ENCODE data around the gene EFHC2.

Gene EFHC2

GRCh38 chrX:44173219-44173618 is 170.3 kb downstream of the EFHC2 start:
- Histone ChIP-seq H3K4ac (ENCODE audit: low read length) (no peak overlapping the region), H2AK5ac (ENCODE audit: low read depth, low read length) (no peak overlapping the region), H3K79me1 (ENCODE audit: low read depth, low read length) (no peaks in the 10 kb centered on the region), H2BK15ac (ENCODE audit: low read length) (no peak overlapping the region), H2AFZ (ENCODE audit: low read length) (no peak overlapping the region), H3K4me1 (ENCODE audit: control insufficient read depth in 2 of 2, insufficient read depth in 1 of 2, low read depth in 1 of 2, low read length in 2 of 2) (peaks cover 0 to 6% of the 10 kb centered on the region in 2 donors), H4K8ac (ENCODE audit: low read depth, low read length) (no peak overlapping the region), H3K4me2 (ENCODE audit: insufficient read depth, low read length, poor library complexity, severe bottlenecking) (no peak overlapping the region), H3K4me3 (ENCODE audit: low read length in 2 of 2) (no peak overlapping the region), H2BK5ac (ENCODE audit: low read length) (no peak overlapping the region), H2BK12ac (ENCODE audit: low read length) (no peak overlapping the region), H3K36me3 (replicated peaks in 1 of 2; ENCODE audit: control insufficient read depth in 2 of 2, insufficient read depth in 2 of 2, low read length in 2 of 2) (no peaks in the 10 kb centered on the region), H3K23ac (ENCODE audit: low read depth, low read length, poor library complexity) (no peak overlapping the region), H4K91ac (ENCODE audit: low read depth, low read length, poor library complexity) (no peak overlapping the region), H3K9ac (ENCODE audit: low read depth, low read length, poor library complexity) (no peak overlapping the region), H3K27me3 (ENCODE audit: control insufficient read depth in 3 of 3, insufficient read depth in 3 of 3, low read depth in 1 of 3, low read length in 3 of 3) (no peaks in the 10 kb centered on the region), H2BK120ac (ENCODE audit: low read depth, low read length) (no peak overlapping the region), H3K9me3 (replicated peaks in 1 of 2; ENCODE audit: control insufficient read depth in 2 of 2, insufficient read depth in 1 of 2, low read depth in 1 of 2, low read length in 2 of 2) (no peaks in the 10 kb centered on the region), H3K18ac (ENCODE audit: low read length) (no peak overlapping the region), H3K14ac (ENCODE audit: low read length) (no peak overlapping the region), H3K27ac (replicated peaks; ENCODE audit: low read length) (no peak overlapping the region)
- no peak for DNase-seq (ENCODE audit: low spot score)
- WGBS, 2 donors (ENCODE audit: extremely low coverage in 2 of 2, insufficient read length in 2 of 2, insufficient replicate concordance in 1 of 2), result no CpG with 5 or more reads among the region's 3 CpGs

DNA sequence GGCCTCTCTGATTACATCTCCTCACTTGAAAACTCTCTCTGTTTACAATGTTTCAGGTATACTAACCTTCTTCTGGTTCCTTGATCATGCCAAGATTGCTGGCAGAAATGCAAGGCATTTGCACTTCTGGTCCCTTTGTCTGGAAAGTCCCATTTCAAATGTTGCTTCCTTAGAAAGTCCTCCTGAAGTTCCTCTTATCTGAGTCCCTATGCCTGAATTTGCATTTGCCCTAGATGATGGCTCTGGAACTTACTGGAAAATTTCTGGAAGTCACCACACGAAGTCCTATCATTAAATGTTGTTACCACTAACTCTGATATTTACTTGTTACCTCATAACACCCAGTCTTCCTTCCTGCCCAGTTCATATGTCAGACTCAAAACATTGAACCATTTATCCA is 176.4 kb downstream of the EFHC2 start:
- Histone ChIP-seq H3K9ac (ENCODE audit: low read depth, low read length, poor library complexity) (no peak overlapping the region), H2BK5ac (ENCODE audit: low read length) (no peak overlapping the region), H3K9me3 (replicated peaks in 1 of 2; ENCODE audit: control insufficient read depth in 2 of 2, insufficient read depth in 1 of 2, low read depth in 1 of 2, low read length in 2 of 2) (no peaks in the 10 kb centered on the region), H4K8ac (ENCODE audit: low read depth, low read length) (no peak overlapping the region), H3K27me3 (ENCODE audit: control insufficient read depth in 3 of 3, insufficient read depth in 3 of 3, low read depth in 1 of 3, low read length in 3 of 3) (no peaks in the 10 kb centered on the region), H3K4ac (ENCODE audit: low read length) (no peak overlapping the region), H2BK12ac (ENCODE audit: low read length) (no peak overlapping the region), H3K4me3 (ENCODE audit: low read length in 2 of 2) (no peak overlapping the region), H3K79me1 (ENCODE audit: low read depth, low read length) (no peaks in the 10 kb centered on the region), H2BK15ac (ENCODE audit: low read length) (no peak overlapping the region), H3K27ac (replicated peaks; ENCODE audit: low read length) (no peak overlapping the region), H2AK5ac (ENCODE audit: low read depth, low read length) (no peak overlapping the region), H3K23ac (ENCODE audit: low read depth, low read length, poor library complexity) (no peak overlapping the region), H4K91ac (ENCODE audit: low read depth, low read length, poor library complexity) (no peak overlapping the region), H3K14ac (ENCODE audit: low read length) (no peak overlapping the region), H3K18ac (ENCODE audit: low read length) (no peak overlapping the region), H2AFZ (ENCODE audit: low read length) (no peak overlapping the region), H3K36me3 (replicated peaks in 1 of 2; ENCODE audit: control insufficient read depth in 2 of 2, insufficient read depth in 2 of 2, low read length in 2 of 2) (no peaks in the 10 kb centered on the region), H3K4me1 (ENCODE audit: control insufficient read depth in 2 of 2, insufficient read depth in 1 of 2, low read depth in 1 of 2, low read length in 2 of 2) (peaks cover 0 to 5% of the 10 kb centered on the region in 2 donors), H3K4me2 (ENCODE audit: insufficient read depth, low read length, poor library complexity, severe bottlenecking) (no peak overlapping the region), H2BK120ac (ENCODE audit: low read depth, low read length) (no peak overlapping the region)
- WGBS, 2 donors (ENCODE audit: extremely low coverage in 2 of 2, insufficient read length in 2 of 2, insufficient replicate concordance in 1 of 2), result no CpG with 5 or more reads among the region's 1 CpG
- no peak for DNase-seq (ENCODE audit: low spot score)

DNA sequence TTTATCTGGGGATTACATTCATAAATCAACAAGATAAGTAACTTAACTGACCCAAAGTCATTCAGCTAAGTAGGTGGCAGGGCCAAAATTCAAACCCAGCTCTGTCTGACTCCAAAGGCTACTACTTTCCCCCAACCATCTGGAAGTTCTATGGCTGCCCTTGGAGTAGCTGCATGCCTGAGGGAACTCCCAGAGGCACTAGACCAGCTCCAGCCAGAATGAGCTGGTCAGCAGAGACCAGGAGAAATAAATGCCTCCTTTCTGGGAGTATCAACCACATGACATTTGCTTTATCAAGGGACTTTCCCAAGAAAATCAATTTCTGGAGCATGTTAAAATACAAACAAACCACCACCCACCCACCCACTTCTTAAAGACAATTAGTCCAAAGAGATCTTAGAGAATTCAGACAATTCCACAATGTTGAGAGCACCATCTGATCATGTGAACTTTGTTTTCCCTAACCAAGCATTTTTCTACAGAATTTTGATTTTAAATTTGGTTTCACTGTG is 180.5 kb downstream of the EFHC2 start:
- H3K9ac ChIP-seq (ENCODE audit: low read depth, low read length, poor library complexity), result no peak overlapping the region
- H2BK12ac ChIP-seq (ENCODE audit: low read length), result no peak overlapping the region
- no peak overlapping the region for H3K4me2 ChIP-seq (ENCODE audit: insufficient read depth, low read length, poor library complexity, severe bottlenecking)
- peak overlapping the region; percentile 46 for H2AFZ ChIP-seq (ENCODE audit: low read length)
- no peaks in the 10 kb centered on the region for H3K79me1 ChIP-seq (ENCODE audit: low read depth, low read length)
- no peaks in the 10 kb centered on the region for H3K9me3 ChIP-seq (replicated peaks in 1 of 2; ENCODE audit: control insufficient read depth in 2 of 2, insufficient read depth in 1 of 2, low read depth in 1 of 2, low read length in 2 of 2)
- no peaks in the 10 kb centered on the region for H3K36me3 ChIP-seq (replicated peaks in 1 of 2; ENCODE audit: control insufficient read depth in 2 of 2, insufficient read depth in 2 of 2, low read length in 2 of 2)
- H2BK15ac ChIP-seq (ENCODE audit: low read length), result no peak overlapping the region
- H3K4me3 ChIP-seq (ENCODE audit: low read length in 2 of 2), result no peak overlapping the region
- no peak overlapping the region for H3K23ac ChIP-seq (ENCODE audit: low read depth, low read length, poor library complexity)
- no peak overlapping the region for H3K14ac ChIP-seq (ENCODE audit: low read length)
- H3K27ac ChIP-seq (replicated peaks; ENCODE audit: low read length), result no peak overlapping the region
- H4K91ac ChIP-seq (ENCODE audit: low read depth, low read length, poor library complexity), result no peak overlapping the region
- no peak overlapping the region for H2BK5ac ChIP-seq (ENCODE audit: low read length)
- no peak for DNase-seq (ENCODE audit: low spot score)
- H3K4me1 ChIP-seq (ENCODE audit: control insufficient read depth in 2 of 2, insufficient read depth in 1 of 2, low read depth in 1 of 2, low read length in 2 of 2), result no peaks in the 10 kb centered on the region
- no peak overlapping the region for H3K4ac ChIP-seq (ENCODE audit: low read length)
- H3K27me3 ChIP-seq (ENCODE audit: control insufficient read depth in 3 of 3, insufficient read depth in 3 of 3, low read depth in 1 of 3, low read length in 3 of 3), result no peaks in the 10 kb centered on the region
- no peak overlapping the region for H4K8ac ChIP-seq (ENCODE audit: low read depth, low read length)
- H2AK5ac ChIP-seq (ENCODE audit: low read depth, low read length), result no peak overlapping the region
- H3K18ac ChIP-seq (ENCODE audit: low read length), result no peak overlapping the region
- no peak overlapping the region for H2BK120ac ChIP-seq (ENCODE audit: low read depth, low read length)

GRCh38 chrX:44157858-44158257 is 185.6 kb downstream of the EFHC2 start:
- no peak overlapping the region for H4K91ac ChIP-seq (ENCODE audit: low read depth, low read length, poor library complexity)
- no peak overlapping the region for H2BK120ac ChIP-seq (ENCODE audit: low read depth, low read length)
- no peak overlapping the region for H3K18ac ChIP-seq (ENCODE audit: low read length)
- no peak overlapping the region for H3K23ac ChIP-seq (ENCODE audit: low read depth, low read length, poor library complexity)
- WGBS, 2 donors (ENCODE audit: extremely low coverage in 2 of 2, insufficient read length in 2 of 2, insufficient replicate concordance in 1 of 2), result no CpG with 5 or more reads among the region's 2 CpGs
- H3K14ac ChIP-seq (ENCODE audit: low read length), result no peak overlapping the region
- H3K27ac ChIP-seq (replicated peaks; ENCODE audit: low read length), result no peak overlapping the region
- no peak overlapping the region for H3K4me3 ChIP-seq (ENCODE audit: low read length in 2 of 2)
- H3K4me1 ChIP-seq (ENCODE audit: control insufficient read depth in 2 of 2, insufficient read depth in 1 of 2, low read depth in 1 of 2, low read length in 2 of 2), result peaks cover 0 to 2% of the 10 kb centered on the region in 2 donors
- H3K27me3 ChIP-seq (ENCODE audit: control insufficient read depth in 3 of 3, insufficient read depth in 3 of 3, low read depth in 1 of 3, low read length in 3 of 3), result no peaks in the 10 kb centered on the region
- no peak overlapping the region for H4K8ac ChIP-seq (ENCODE audit: low read depth, low read length)
- H3K79me1 ChIP-seq (ENCODE audit: low read depth, low read length), result no peaks in the 10 kb centered on the region
- no peak overlapping the region for H3K4me2 ChIP-seq (ENCODE audit: insufficient read depth, low read length, poor library complexity, severe bottlenecking)
- no peak overlapping the region for H2BK15ac ChIP-seq (ENCODE audit: low read length)
- no peak overlapping the region for H3K4ac ChIP-seq (ENCODE audit: low read length)
- no peak for DNase-seq (ENCODE audit: low spot score)
- H2BK5ac ChIP-seq (ENCODE audit: low read length), result no peak overlapping the region
- H3K9me3 ChIP-seq (replicated peaks in 1 of 2; ENCODE audit: control insufficient read depth in 2 of 2, insufficient read depth in 1 of 2, low read depth in 1 of 2, low read length in 2 of 2), result no peaks in the 10 kb centered on the region
- H3K36me3 ChIP-seq (replicated peaks in 1 of 2; ENCODE audit: control insufficient read depth in 2 of 2, insufficient read depth in 2 of 2, low read length in 2 of 2), result no peaks in the 10 kb centered on the region
- H3K9ac ChIP-seq (ENCODE audit: low read depth, low read length, poor library complexity), result no peak overlapping the region
- H2BK12ac ChIP-seq (ENCODE audit: low read length), result no peak overlapping the region
- H2AFZ ChIP-seq (ENCODE audit: low read length), result no peak overlapping the region
- no peak overlapping the region for H2AK5ac ChIP-seq (ENCODE audit: low read depth, low read length)

All from neuronal stem cell (in vitro differentiated cells).